Uterus (tissue), 4 donors: ENCODE results near the gene HTT. TPM values are rescaled to one million over a fixed set of nuclear protein-coding genes. Genes with fewer than 3 reads are reported as not detected.

ENCODE experiments used
- DNase-seq, 2 donors: peaks; one replicate each; pipeline ENCODE4 v3.0.0-alpha.2; 2019 to 2020
- H3K27ac ChIP-seq, 2 donors: fragments of 200-600 bp; sonication (generic); 1 replicate in 1 of 2; 2 replicates in 1 of 2; pipeline ENCODE4 v1.5.1; 2016 to 2018
- H3K27me3 ChIP-seq, 2 donors: fragments of 200-600 bp; sonication (generic); one replicate each; pipeline ENCODE4 v1.5.1; 2018 to 2019; ENCODE audit warnings: control low read depth in 1 of 2
- H3K36me3 ChIP-seq, 2 donors: fragments of 200-600 bp; sonication (generic); one replicate each; pipeline ENCODE4 v1.5.1; 2019; ENCODE audit warnings: control low read depth in 1 of 2
- H3K4me1 ChIP-seq, 2 donors: fragments of 200-600 bp; sonication (generic); one replicate each; pipeline ENCODE4 v1.5.1; 2018 to 2019; ENCODE audit warnings: control low read depth in 1 of 2
- H3K4me3 ChIP-seq, 2 donors: fragments of 200-600 bp; sonication (generic); 1 replicate in 1 of 2; 2 replicates in 1 of 2; pipeline ENCODE4 v1.5.1; 2018 to 2019; ENCODE audit warnings: mild to moderate bottlenecking in 1 of 2
- H3K9me3 ChIP-seq, 2 donors: fragments of 200-600 bp; sonication (generic); one replicate each; pipeline ENCODE4 v1.5.1; 2019; ENCODE audit warnings: control low read depth in 1 of 2
- POLR2A ChIP-seq, 2 donors: fragments of 450-650 bp; IDR thresholded peaks; one replicate each; pipeline ENCODE4 v1.6.1; 2016; ENCODE audit warnings: antibody characterized with exemption in 2 of 2, mild to moderate bottlenecking in 1 of 2, moderate library complexity in 1 of 2
- intact Hi-C: fragments of 100-400 bp; cut with DNase I; formaldehyde crosslinking; loops from one replicate; pipeline ENCODE4 v1.15.1; 2023; ENCODE audit warnings: low total_unique reads
- total RNA-seq, 4 donors: library from RNA; depleted of rRNA in 3 of 4; stranded (reverse); fragments of >200 nt in 3 of 4; gene quantifications; one replicate each; pipeline versions ENCODE4 v1.1.0 to v1.2.4, GENCODE V29; 2014 to 2023
- TF ChIP-seq, protein P1 (sequence below), 4 experiments: fragments of 200-600 bp in 2 of 4; fragments of 450-650 bp in 2 of 4; sonication (generic) in 2 of 4; IDR thresholded peaks; one replicate each; pipeline ENCODE4 v1.5.1; 2016 to 2019; ENCODE audit warnings: antibody characterized with exemption in 4 of 4, mild to moderate bottlenecking in 2 of 4, moderate library complexity in 1 of 4
- donor health status: DM: yes; HTN: yes; CAD: no.

Gene HTT
- total RNA-seq, 4 donors from 2014 or later = 10.9 to 81.4 (median 49.8) TPM

DNA sequence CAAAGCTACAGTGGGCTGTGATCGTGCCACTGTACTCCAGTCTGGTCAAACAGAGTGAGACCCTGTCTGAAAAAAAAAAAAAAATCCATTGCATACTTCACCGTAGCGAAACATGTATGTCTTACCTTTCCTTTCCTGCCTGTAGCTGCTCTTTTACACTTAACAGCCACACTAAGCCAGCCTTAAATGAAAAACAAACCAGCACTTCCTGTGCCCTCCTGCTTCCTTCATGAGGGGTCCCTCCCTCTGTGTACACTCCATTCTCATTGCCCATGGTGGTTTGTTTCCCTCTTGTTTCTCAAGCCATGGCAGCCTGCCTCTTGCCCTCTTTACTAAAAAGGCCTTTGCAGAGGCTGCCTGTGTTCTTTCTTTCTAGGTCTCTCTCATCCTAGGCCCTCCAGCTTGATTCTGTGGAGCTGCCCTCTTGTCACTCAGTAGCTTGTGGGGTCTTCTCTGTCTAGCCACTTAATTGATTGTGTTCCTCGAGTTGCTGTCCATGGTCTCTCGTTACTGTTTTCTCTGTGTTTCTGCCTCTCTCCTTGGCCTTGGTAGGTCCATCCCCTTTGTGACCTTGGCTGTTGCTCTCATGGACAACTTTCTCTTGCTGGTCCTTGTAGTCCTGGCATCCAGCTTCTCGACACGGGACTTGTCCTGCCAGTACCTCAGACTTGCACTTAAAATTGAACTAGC is 122.3 kb downstream of the HTT start:
- TF ChIP-seq POLR2A (IDR thresholded peaks at IDR 0.05) = no peak
- TF ChIP-seq, protein P1, sequence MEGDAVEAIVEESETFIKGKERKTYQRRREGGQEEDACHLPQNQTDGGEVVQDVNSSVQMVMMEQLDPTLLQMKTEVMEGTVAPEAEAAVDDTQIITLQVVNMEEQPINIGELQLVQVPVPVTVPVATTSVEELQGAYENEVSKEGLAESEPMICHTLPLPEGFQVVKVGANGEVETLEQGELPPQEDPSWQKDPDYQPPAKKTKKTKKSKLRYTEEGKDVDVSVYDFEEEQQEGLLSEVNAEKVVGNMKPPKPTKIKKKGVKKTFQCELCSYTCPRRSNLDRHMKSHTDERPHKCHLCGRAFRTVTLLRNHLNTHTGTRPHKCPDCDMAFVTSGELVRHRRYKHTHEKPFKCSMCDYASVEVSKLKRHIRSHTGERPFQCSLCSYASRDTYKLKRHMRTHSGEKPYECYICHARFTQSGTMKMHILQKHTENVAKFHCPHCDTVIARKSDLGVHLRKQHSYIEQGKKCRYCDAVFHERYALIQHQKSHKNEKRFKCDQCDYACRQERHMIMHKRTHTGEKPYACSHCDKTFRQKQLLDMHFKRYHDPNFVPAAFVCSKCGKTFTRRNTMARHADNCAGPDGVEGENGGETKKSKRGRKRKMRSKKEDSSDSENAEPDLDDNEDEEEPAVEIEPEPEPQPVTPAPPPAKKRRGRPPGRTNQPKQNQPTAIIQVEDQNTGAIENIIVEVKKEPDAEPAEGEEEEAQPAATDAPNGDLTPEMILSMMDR (IDR thresholded peaks at IDR 0.05) = no peak
- no peak for DNase-seq
- no peaks in the 10 kb centered on the region for H3K36me3 ChIP-seq

GRCh38 chr4:3197366-3198105 is 123.1 kb downstream of the HTT start:
- H3K9me3 ChIP-seq = no peaks in the 10 kb centered on the region
- intact Hi-C loops = no loop called here

More for the DNA sequence above, 122.3 kb downstream of the HTT start:
- intact Hi-C loops = no loop called here
- Histone ChIP-seq H3K27ac (no peak overlapping the region), H3K9me3 (no peaks in the 10 kb centered on the region), H3K4me1 (no peaks in the 10 kb centered on the region), H3K27me3 (no peaks in the 10 kb centered on the region), H3K4me3 (no peak overlapping the region)

DNA sequence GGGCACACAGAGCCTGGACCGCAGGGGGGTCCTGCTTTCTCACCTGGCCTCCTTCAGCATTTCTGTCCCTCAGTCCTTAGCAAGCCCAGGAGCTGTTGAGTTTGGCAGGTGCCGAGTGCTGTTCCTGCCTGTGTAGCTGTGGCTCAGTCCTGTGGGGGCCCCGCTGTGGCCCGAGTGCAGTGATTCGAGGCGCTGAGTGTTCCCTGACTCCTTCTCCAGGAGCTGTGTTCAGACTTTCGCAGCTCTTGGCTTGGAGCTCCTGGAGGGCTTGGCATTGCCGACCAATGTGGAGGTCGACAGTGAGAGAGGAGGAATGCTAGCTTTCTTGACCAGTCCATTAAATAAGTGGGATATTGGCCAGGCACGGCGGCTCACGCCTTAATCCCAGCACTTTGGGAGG is 124.4 kb downstream of the HTT start:
- no peak overlapping the region for H3K27ac ChIP-seq
- intact Hi-C loops = no loop called here
- no peaks in the 10 kb centered on the region for H3K36me3 ChIP-seq
- no peaks in the 10 kb centered on the region for H3K27me3 ChIP-seq
- H3K9me3 ChIP-seq = no peaks in the 10 kb centered on the region
- H3K4me1 ChIP-seq = no peaks in the 10 kb centered on the region
- TF ChIP-seq, protein P1 (IDR thresholded peaks at IDR 0.05) = no peak
- no peak for TF ChIP-seq POLR2A (IDR thresholded peaks at IDR 0.05)
- DNase-seq = no peak
- H3K4me3 ChIP-seq = no peak overlapping the region

More at GRCh38 chr4:3197366-3198105, 123.1 kb downstream of the HTT start:
- no peak overlapping the region for H3K27ac ChIP-seq
- no peak for DNase-seq
- no peaks in the 10 kb centered on the region for H3K36me3 ChIP-seq
- H3K4me3 ChIP-seq = no peak overlapping the region
- no peaks in the 10 kb centered on the region for H3K4me1 ChIP-seq
- TF ChIP-seq, protein P1 (IDR thresholded peaks at IDR 0.05) = no peak
- no peak for TF ChIP-seq POLR2A (IDR thresholded peaks at IDR 0.05)
- H3K27me3 ChIP-seq = no peaks in the 10 kb centered on the region

DNA sequence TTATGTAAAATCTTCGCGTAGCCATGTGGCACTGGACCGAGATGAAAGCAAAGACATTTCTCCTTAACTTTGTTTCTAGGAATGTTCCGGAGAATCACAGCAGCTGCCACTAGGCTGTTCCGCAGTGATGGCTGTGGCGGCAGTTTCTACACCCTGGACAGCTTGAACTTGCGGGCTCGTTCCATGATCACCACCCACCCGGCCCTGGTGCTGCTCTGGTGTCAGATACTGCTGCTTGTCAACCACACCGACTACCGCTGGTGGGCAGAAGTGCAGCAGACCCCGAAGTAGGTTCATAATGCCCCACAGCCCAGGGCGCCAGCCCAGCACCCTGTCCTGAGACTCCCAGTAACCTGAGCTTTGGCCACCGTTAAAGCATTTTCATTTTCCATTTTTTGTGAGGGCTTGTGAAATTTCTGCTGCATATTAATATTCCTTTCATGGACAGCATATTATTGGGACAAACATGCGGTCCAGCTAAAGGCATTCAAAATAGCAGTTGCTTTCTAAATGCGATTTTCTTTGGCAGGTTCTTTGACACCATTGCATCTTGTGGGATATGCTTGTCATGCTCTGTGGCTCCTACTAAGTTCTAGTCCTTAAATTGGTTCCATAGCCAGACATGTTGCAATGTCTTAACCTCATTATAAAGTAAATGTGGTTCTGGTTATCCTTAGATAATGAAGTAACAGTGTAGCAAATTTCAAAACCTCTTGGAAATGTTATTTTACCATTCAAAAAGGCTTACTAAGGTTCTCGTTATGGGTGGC is 125.4 kb downstream of the HTT start:
- Histone ChIP-seq H3K27ac (no peak overlapping the region), H3K36me3 (no peaks in the 10 kb centered on the region), H3K4me1 (no peaks in the 10 kb centered on the region), H3K9me3 (no peaks in the 10 kb centered on the region), H3K27me3 (no peaks in the 10 kb centered on the region), H3K4me3 (no peak overlapping the region)
- intact Hi-C loops = no loop called here
- TF ChIP-seq POLR2A (IDR thresholded peaks at IDR 0.05) = no peak
- TF ChIP-seq, protein P1 (IDR thresholded peaks at IDR 0.05) = no peak
- no peak for DNase-seq
